Measurements from ENCODE around the gene CEP43.

The CEP43 gene

GRCh38 chr6:167007985-167008384 lies 8.8 kb downstream of the CEP43 start:
- in situ Hi-C loops (cut with MboI; ENCODE audit: low sequenced_read_pairs), result no loop called here

- in situ Hi-C loops (cut with MboI; ENCODE audit: low sequenced_read_pairs), result no loop called here
Measured at GRCh38 chr6:167013067-167013466, 13.9 kb downstream of the CEP43 start.

GRCh38 chr6:167013946-167014345 lies 14.7 kb downstream of the CEP43 start:
- in situ Hi-C loops (cut with MboI; ENCODE audit: low sequenced_read_pairs), result no loop called here

- in situ Hi-C loops (cut with MboI; ENCODE audit: low sequenced_read_pairs), result no loop called here
Measured at GRCh38 chr6:167015302-167015701, 16.1 kb downstream of the CEP43 start.

GRCh38 chr6:167020206-167020605 lies 21.0 kb downstream of the CEP43 start:
- in situ Hi-C loops (cut with MboI; ENCODE audit: low sequenced_read_pairs), result no loop called here

- in situ Hi-C loops (cut with MboI; ENCODE audit: low sequenced_read_pairs), result no loop called here
Measured at GRCh38 chr6:167027308-167027707, 28.1 kb downstream of the CEP43 start.

- in situ Hi-C loops (cut with MboI; ENCODE audit: low sequenced_read_pairs), result no loop called here
Measured at GRCh38 chr6:167027772-167028171, 28.6 kb downstream of the CEP43 start.

- in situ Hi-C loops (cut with MboI; ENCODE audit: low sequenced_read_pairs), result no loop called here
Measured at GRCh38 chr6:167030222-167031072, 31.2 kb downstream of the CEP43 start.

GRCh38 chr6:167031082-167031709 lies 32.0 kb downstream of the CEP43 start:
- in situ Hi-C loops (cut with MboI; ENCODE audit: low sequenced_read_pairs), result no loop called here

- in situ Hi-C loops (cut with MboI; ENCODE audit: low sequenced_read_pairs), result no loop called here
Measured at GRCh38 chr6:167034056-167034455, 34.9 kb downstream of the CEP43 start.

- in situ Hi-C loops (cut with MboI; ENCODE audit: low sequenced_read_pairs), result no loop called here
Measured at GRCh38 chr6:167037762-167038161, 38.6 kb downstream of the CEP43 start.

GRCh38 chr6:167044696-167045095 lies 45.5 kb downstream of the CEP43 start:
- in situ Hi-C loops (cut with MboI; ENCODE audit: low sequenced_read_pairs), result no loop called here

GRCh38 chr6:167045828-167046580 lies 46.8 kb downstream of the CEP43 start:
- in situ Hi-C loops (cut with MboI; ENCODE audit: low sequenced_read_pairs), result no loop called here

- in situ Hi-C loops (cut with MboI; ENCODE audit: low sequenced_read_pairs), result no loop called here
Measured at GRCh38 chr6:167046861-167047495, 47.8 kb downstream of the CEP43 start.

- in situ Hi-C loops (cut with MboI; ENCODE audit: low sequenced_read_pairs), result no loop called here
Measured at GRCh38 chr6:167047554-167047953, 48.4 kb downstream of the CEP43 start.

Data from HL-60/S4 treated with retinoic acid at 250 ng/mL for 4 days and 3 days (cell line).